Bronchus fibroblast of lung (primary cell): ENCODE data around the gene SSBP1. TPM values are rescaled to one million over a fixed set of nuclear protein-coding genes. Genes with fewer than 3 reads are reported as not detected.

ENCODE experiments used
- total RNA-seq: library from RNA; depleted of rRNA; stranded (reverse); fragments of >200 nt; gene quantifications from 2 replicates; pipeline ENCODE4 v1.2.3, GENCODE V29; 2015

Gene SSBP1
- total RNA-seq, result 226 and 265 TPM in 2 replicates

DNA sequence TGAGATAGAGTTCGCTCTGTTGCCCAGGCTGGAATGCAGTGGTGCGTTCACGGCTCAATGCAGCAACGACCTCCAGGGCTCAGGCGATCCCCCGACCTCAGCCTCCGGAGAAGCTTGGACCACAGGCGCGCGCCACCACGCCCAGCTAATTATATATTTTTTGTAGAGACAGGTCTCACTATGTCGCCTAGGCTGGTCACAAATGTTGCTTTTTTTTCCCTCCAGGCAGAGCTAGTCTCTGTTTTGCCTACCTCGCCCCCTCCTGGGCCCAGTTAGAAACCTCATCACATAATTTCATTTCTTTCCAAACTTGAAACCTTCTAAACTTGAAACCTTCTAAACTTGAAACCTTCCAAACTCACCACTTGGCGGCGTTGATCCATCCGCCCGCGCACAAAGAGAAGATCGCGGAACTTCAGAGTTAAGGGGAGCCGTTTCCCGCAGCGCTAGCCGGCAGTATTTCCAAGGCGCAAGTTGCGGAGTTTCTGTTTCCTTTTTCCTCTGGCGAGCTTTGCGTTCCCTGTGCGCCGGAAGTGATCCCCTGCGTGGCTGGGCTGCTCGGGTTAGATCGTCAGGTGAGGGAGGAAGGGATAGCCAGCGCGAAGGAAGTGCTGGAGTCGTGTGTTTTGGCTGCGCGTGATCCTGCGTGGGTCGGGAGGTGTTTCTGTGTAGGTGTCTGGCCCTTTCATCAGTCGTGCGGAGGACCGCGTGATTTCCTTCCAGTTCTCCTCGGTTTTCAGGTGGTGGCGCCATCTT, at the start of gene SSBP1:
SSBP1 (plus strand) TSS at position 523 of the 756 bp plus-strand sequence. CDS start 809 bp downstream, outside the sequence.

DNA sequence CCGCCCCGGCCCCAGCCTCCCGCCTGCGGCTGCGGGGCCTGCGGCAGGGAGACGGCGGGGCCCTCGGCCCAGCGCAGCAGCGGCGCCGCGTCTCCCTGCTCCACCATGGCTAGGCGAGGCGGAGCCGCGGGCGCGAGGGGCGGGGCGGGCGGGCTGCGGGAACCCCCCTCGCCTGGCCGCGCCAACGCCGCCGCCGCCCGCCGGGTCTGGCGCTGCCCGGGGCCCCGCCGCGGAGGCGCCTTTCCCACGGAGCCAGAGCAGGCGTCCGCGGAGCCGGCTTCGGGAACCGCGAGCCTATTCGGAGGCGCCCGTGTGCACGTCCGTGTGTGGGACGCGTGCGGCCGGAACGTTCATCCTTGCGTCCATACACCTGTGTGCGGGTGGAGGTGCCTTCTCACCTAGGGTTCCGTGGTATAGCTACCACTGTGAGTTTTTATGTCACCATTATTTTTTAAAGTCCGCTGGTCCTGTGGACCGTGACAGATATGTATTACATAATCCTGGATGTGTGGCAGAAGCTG, 36.1 kb upstream of the SSBP1 start, which contains the start of gene DENND11:
DENND11 (minus strand) TSS at position 120 of the 521 bp plus-strand sequence; CDS start at position 107, 13 bp downstream.

DNA sequence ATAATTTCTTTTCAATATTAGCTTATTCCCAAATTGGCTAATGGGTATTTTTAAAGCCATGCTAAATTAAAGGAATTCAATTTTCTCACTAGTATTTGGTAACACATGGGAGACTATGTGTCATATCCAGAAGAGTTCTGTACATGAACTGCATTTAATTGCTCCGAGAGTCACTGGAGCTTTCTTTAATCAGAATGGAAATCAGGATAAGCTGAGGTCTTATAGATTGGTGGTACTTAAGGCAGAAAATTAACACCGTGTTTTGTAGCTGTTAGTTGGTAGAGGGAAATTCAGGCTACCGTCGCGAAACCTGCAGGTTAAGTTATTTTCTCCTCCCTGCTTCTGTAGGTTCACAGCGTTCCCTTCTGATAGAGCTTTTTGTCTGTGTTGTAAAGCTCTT, 29.8 kb upstream of the SSBP1 start, which contains the start of gene WEE2:
WEE2 (plus strand) TSS at position 3 of the 400 bp plus-strand sequence. CDS start 406 bp downstream, outside the sequence.

GRCh38 chr7:141763797-141764196, 25.6 kb downstream of the SSBP1 start, which contains the start of gene TAS2R3:
Gene TAS2R3 (plus strand): TSS chr7:141764097. CDS start chr7:141764159, 62 bp downstream.

GRCh38 chr7:141776374-141776773, 38.2 kb downstream of the SSBP1 start, which contains the start of gene TAS2R4:
Gene TAS2R4 (plus strand): TSS chr7:141776674. CDS start chr7:141778489, 1,815 bp downstream.

GRCh38 chr7:141789917-141790316, 51.8 kb downstream of the SSBP1 start, which contains the start of gene TAS2R5:
Gene TAS2R5 (plus strand): TSS chr7:141790217. CDS start chr7:141790362, 145 bp downstream.

Other genes starting within 250 kb of the SSBP1 start
- 28.1 and 28.7 TPM in 2 replicates for gene AGK, start 186.9 kb upstream of the SSBP1 start, total RNA-seq
- gene DENND11, start 36.2 kb upstream of the SSBP1 start, total RNA-seq, result 1.7 and 1.9 TPM in 2 replicates
- gene WEE2, start 30.0 kb upstream of the SSBP1 start, total RNA-seq, result not detected in 2 replicates
- gene TAS2R3, start 25.7 kb downstream of the SSBP1 start, total RNA-seq, result not detected in 2 replicates
- under 0.01 TPM in 1 of 2 replicates, not detected in the other for gene TAS2R4, start 38.3 kb downstream of the SSBP1 start, total RNA-seq
- gene TAS2R5, start 51.9 kb downstream of the SSBP1 start, total RNA-seq, result not detected in 2 replicates
- not detected in 2 replicates for gene PRSS37, start 103.1 kb downstream of the SSBP1 start, total RNA-seq
- not detected in 2 replicates for gene OR9A4, start 178.0 kb downstream of the SSBP1 start, total RNA-seq
- gene CLEC5A, start 208.6 kb downstream of the SSBP1 start, total RNA-seq, result not detected in 2 replicates
- gene TAS2R38, start 235.4 kb downstream of the SSBP1 start, total RNA-seq, result not detected in 2 replicates